LNCaP clone FGC (cell line): ENCODE results near the gene LRP5.

Source experiments
- DNase-seq: peaks from one replicate; pipeline ENCODE4 v3.0.0-alpha.2; 2011; ENCODE audit warnings: low read depth
- H3K4me3 ChIP-seq: 2 replicates; pipeline ENCODE4 v1.5.1; 2011; ENCODE audit warnings: mild to moderate bottlenecking, low read depth, low read length, control low read depth
- TF ChIP-seq, protein P1 (sequence below): IDR thresholded peaks from 2 replicates; pipeline ENCODE4 v1.5.1; 2012; ENCODE audit warnings: mild to moderate bottlenecking; ENCODE audit not compliant: control insufficient read depth, insufficient read depth; ENCODE audit errors: extremely low read depth

The LRP5 gene

GRCh38 chr11:68267881-68268240, 44.5 kb upstream of the LRP5 start:
- TF ChIP-seq, protein P1, sequence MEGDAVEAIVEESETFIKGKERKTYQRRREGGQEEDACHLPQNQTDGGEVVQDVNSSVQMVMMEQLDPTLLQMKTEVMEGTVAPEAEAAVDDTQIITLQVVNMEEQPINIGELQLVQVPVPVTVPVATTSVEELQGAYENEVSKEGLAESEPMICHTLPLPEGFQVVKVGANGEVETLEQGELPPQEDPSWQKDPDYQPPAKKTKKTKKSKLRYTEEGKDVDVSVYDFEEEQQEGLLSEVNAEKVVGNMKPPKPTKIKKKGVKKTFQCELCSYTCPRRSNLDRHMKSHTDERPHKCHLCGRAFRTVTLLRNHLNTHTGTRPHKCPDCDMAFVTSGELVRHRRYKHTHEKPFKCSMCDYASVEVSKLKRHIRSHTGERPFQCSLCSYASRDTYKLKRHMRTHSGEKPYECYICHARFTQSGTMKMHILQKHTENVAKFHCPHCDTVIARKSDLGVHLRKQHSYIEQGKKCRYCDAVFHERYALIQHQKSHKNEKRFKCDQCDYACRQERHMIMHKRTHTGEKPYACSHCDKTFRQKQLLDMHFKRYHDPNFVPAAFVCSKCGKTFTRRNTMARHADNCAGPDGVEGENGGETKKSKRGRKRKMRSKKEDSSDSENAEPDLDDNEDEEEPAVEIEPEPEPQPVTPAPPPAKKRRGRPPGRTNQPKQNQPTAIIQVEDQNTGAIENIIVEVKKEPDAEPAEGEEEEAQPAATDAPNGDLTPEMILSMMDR, result no peak
- no peak for DNase-seq
- no peak overlapping the region for H3K4me3 ChIP-seq

GRCh38 chr11:68269414-68270081, 42.8 kb upstream of the LRP5 start:
- DNase-seq, result no peak
- H3K4me3 ChIP-seq, result no peak overlapping the region
- TF ChIP-seq, protein P1, result no peak

DNA sequence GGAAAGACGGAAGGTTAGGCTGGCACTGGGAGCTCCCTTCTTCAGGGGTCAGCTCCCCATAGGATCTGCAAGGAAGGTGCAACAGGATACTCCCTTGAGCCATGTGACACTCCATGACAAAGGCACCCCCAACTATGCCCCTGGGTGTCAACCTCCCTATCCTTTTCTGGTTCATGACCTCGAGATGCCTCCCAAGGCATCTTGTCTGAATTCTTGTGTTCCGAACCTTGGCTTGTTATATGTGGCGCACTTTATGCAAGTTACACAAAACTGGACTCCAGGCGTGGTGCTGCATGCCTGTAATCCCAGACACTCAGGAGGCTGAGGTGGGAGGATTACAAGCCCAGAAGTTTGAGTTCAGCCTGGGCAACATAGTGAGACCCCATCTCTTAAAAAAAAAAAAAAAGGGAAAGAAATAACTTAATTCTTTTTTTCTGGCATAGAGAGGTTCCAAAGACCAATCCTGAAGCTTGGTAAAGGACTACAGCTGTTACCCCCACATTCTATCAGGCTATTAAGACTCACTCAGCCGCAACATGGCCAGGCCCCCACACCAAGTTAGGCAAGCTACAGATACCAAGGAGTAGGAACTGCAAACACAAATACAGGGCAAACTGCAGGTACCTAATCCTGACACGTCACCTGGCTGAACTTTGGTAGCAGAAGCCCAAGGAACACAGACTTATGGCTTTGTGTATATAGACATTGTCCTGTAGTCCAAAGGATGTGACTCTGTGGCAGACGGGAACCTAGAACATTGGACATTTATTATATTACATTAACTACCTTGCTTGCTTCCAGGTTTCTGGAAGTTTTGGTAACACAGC, 42.0 kb upstream of the LRP5 start:
- TF ChIP-seq, protein P1, result no peak
- peak overlapping the region; percentile 97 for H3K4me3 ChIP-seq
- DNase-seq, result no peak

GRCh38 chr11:68271023-68271780, 41.2 kb upstream of the LRP5 start:
- TF ChIP-seq, protein P1, result peak; percentile 50
- DNase-seq, result no peak
- H3K4me3 ChIP-seq, result peak overlapping the region; percentile 97

DNA sequence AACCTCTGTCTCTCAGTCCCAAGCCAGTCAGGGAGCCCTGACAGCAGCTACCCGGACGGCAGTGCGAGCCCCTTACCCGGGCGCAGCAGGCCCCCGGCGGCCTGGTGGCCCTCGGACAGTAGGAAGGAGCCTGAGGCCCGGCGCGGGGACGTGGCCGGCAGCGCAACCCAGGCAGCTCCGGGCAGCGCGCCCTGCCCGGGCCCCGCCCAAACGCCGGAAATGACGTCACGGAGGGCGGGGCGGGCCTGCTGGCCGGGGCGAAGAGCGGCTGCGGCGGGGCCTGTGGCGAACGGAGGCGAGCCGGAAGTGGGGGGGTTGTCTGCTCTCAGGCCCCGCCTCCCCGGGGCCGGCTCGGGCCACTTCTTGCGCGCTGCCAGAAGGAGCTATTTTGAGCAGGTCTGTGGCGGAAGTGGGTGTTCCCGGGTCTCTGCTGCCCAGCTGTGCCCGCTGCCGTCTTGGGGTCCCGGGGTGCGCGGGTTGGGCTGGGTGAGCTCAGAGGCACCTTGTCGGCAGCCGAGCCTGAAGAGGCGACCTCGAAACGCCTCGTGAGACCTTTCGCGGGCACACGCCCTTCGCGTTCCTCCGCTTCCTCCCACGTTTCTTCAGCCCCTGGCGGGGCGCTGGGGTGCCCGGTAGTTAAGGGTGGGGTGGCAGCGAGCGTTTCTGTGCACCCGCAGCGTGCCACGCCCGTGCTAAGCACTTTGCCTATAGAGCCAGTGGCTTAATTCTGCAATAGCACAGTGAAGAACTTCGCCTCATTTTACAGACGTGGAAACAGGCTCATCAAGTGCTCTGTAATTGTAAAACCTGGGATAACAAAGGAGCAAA, 40.4 kb upstream of the LRP5 start, which contains the start of gene C11orf24:
C11orf24 (minus strand) TSS at position 193 of the 828 bp plus-strand sequence. CDS start 8,206 bp downstream, outside the sequence.
- peak within 1 kb of the TSS; percentile 97 for H3K4me3 ChIP-seq

More for the DNA sequence above, 40.4 kb upstream of the LRP5 start, which contains the start of gene C11orf24:
- TF ChIP-seq, protein P1, result no peak
- peak; percentile 65 for DNase-seq
